B cell (primary cell): ENCODE data around the gene HERC2.

Experiments
- EZH2 ChIP-seq: IDR thresholded peaks from 2 replicates; pipeline ENCODE4 v1.6.1; 2012; ENCODE audit warnings: borderline replicate concordance, low read depth, mild to moderate bottlenecking, moderate library complexity, low read length; ENCODE audit not compliant: insufficient read depth, poor library complexity, severe bottlenecking
- TF ChIP-seq, protein P1 (sequence below): fragments of 200-600 bp; IDR thresholded peaks from one replicate; pipeline ENCODE4 v1.8.0; 2022; ENCODE audit warnings: antibody characterized with exemption, mild to moderate bottlenecking

DNA sequence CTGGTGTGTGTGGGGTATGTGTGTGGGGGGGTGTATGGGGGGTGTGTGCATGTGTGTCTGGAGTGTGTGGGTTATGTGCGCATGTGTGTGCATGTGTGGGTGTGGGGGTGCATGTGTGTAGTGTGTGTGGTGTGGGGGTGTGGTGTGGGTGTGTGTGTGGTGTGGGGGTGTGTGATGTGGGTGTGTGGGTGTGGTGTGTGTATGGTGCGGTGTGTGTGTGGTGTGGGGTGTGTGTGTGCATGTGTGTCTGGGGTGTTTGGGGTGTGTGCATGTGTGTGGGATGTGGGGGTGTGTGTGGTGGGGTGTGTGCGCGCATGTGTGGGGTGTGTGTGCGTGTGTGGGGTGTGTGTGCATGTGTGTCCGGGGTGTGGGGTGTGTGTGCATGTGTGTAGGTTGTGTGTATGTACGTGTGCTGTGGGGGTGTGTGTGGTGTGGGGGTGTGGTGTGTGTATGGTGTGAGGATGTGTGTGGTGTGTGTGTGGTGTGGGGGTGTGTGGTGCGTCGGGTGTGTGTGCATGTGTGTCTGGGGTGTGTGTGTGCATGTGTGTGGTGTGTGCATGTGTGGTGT is 216.7 kb downstream of the HERC2 start:
- TF ChIP-seq, protein P1, sequence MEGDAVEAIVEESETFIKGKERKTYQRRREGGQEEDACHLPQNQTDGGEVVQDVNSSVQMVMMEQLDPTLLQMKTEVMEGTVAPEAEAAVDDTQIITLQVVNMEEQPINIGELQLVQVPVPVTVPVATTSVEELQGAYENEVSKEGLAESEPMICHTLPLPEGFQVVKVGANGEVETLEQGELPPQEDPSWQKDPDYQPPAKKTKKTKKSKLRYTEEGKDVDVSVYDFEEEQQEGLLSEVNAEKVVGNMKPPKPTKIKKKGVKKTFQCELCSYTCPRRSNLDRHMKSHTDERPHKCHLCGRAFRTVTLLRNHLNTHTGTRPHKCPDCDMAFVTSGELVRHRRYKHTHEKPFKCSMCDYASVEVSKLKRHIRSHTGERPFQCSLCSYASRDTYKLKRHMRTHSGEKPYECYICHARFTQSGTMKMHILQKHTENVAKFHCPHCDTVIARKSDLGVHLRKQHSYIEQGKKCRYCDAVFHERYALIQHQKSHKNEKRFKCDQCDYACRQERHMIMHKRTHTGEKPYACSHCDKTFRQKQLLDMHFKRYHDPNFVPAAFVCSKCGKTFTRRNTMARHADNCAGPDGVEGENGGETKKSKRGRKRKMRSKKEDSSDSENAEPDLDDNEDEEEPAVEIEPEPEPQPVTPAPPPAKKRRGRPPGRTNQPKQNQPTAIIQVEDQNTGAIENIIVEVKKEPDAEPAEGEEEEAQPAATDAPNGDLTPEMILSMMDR: no peak
- TF ChIP-seq EZH2: no peak
